Keratinocyte (primary cell): ENCODE results near the gene ATN1. TPM values are rescaled to one million over a fixed set of nuclear protein-coding genes. Genes with fewer than 3 reads are reported as not detected.
A peak's percentile ranks its signal among the peaks of the same experiment; 100 is the strongest.
"Not testable (repeated sequence)": the region's sequence is repeated elsewhere in the genome, so short reads cannot be mapped to it uniquely, and the experiment has no call there.

Source experiments
- DNase-seq: peaks from one replicate; pipeline ENCODE4 v3.0.0-alpha.2; 2011; ENCODE audit warnings: low read depth, missing footprints, low spot score
- FAIRE-seq: peaks from 2 replicates; lab custom pipeline; 2011; peaks lifted over from hg19 to GRCh38; lab: Jason Lieb, UNC
- H2AFZ ChIP-seq: 2 replicates; pipeline ENCODE4 v1.6.0; 2012; ENCODE audit warnings: low read length, control low read depth, inconsistent platforms; ENCODE audit not compliant: control insufficient read depth
- H3K27ac ChIP-seq: 2 replicates; pipeline ENCODE4 v1.5.1; 2011; ENCODE audit warnings: low read length; ENCODE audit not compliant: control insufficient read depth, insufficient read depth
- H3K27me3 ChIP-seq: 3 replicates; pipeline ENCODE4 v1.6.0; 2011; ENCODE audit warnings: low read length; ENCODE audit not compliant: control insufficient read depth, insufficient read depth; ENCODE audit errors: extremely low read depth
- H3K36me3 ChIP-seq, 2 experiments: 2 replicates in 1 of 2; 3 replicates in 1 of 2; pipeline ENCODE4 v1.5.1; 2011; ENCODE audit warnings: low read length in 2 of 2, mild to moderate bottlenecking in 1 of 2; ENCODE audit not compliant: control insufficient read depth in 2 of 2, insufficient read depth in 2 of 2; ENCODE audit errors: extremely low read depth in 1 of 2
- H3K4me1 ChIP-seq: 3 replicates; pipeline ENCODE4 v1.5.1; 2011; ENCODE audit warnings: low read length; ENCODE audit not compliant: control insufficient read depth, insufficient read depth; ENCODE audit errors: extremely low read depth
- H3K4me2 ChIP-seq: 3 replicates; pipeline ENCODE4 v1.6.0; 2011; ENCODE audit warnings: low read depth, low read length; ENCODE audit not compliant: control insufficient read depth, insufficient read depth; ENCODE audit errors: extremely low read depth
- H3K4me3 ChIP-seq, 3 experiments: fragments of 200-600 bp in 1 of 3; sonication (generic) in 1 of 3; 2 replicates in 2 of 3; 3 replicates in 1 of 3; pipeline ENCODE4 v1.5.1; 2011 to 2016; ENCODE audit warnings: low read length in 3 of 3, mild to moderate bottlenecking in 3 of 3, control low read depth in 2 of 3, inconsistent platforms in 1 of 3, low read depth in 1 of 3, mixed read lengths in 1 of 3, mixed run types in 1 of 3, moderate library complexity in 1 of 3; ENCODE audit not compliant: control insufficient read depth in 2 of 3, insufficient read depth in 2 of 3; ENCODE audit errors: extremely low read depth in 1 of 3
- H3K79me2 ChIP-seq: 2 replicates; pipeline ENCODE4 v1.6.0; 2012; ENCODE audit warnings: low read length; ENCODE audit not compliant: control insufficient read depth, insufficient read depth
- H3K9ac ChIP-seq: 3 replicates; pipeline ENCODE4 v1.6.0; 2011; ENCODE audit warnings: low read length; ENCODE audit not compliant: control insufficient read depth, insufficient read depth; ENCODE audit errors: extremely low read depth
- H3K9me1 ChIP-seq: 3 replicates; pipeline ENCODE4 v1.6.0; 2011; ENCODE audit warnings: low read length; ENCODE audit not compliant: control insufficient read depth, insufficient read depth; ENCODE audit errors: extremely low read depth
- H3K9me3 ChIP-seq: 2 replicates; pipeline ENCODE4 v1.5.1; 2012; ENCODE audit warnings: low read depth, low read length; ENCODE audit not compliant: control insufficient read depth
- H4K20me1 ChIP-seq: 3 replicates; pipeline ENCODE4 v1.6.0; 2011; ENCODE audit warnings: low read length; ENCODE audit not compliant: control insufficient read depth, insufficient read depth; ENCODE audit errors: extremely low read depth
- CTCF ChIP-seq, 3 experiments: IDR thresholded peaks in 1 of 3; conservative IDR thresholded peaks in 1 of 3; optimal IDR thresholded peaks in 1 of 3; 2 replicates in 2 of 3; 3 replicates in 1 of 3; pipeline versions ENCODE3 to v1.5.1; 2011; ENCODE audit warnings: low read length in 3 of 3, mild to moderate bottlenecking in 3 of 3, moderate library complexity in 2 of 3, control low read depth in 1 of 3, inconsistent platforms in 1 of 3; ENCODE audit not compliant: insufficient read depth in 2 of 3; ENCODE audit errors: extremely low read depth in 1 of 3
- EZH2 ChIP-seq: IDR thresholded peaks from one replicate; pipeline ENCODE4 v1.6.1; 2012; ENCODE audit warnings: inconsistent platforms, mild to moderate bottlenecking, low read length, moderate library complexity
- dilution Hi-C: fragments of 300-500 bp; cut with MboI; formaldehyde crosslinking; loops from one replicate; pipeline ENCODE4 v1.7.0; 2020; ENCODE audit warnings: low sequenced_read_pairs; ENCODE audit not compliant: extremely low pct_ligation_motif_present
- polyA plus RNA-seq, 5 experiments: library from polyadenylated mRNA; depleted of rRNA in 3 of 5; stranded (reverse) in 3 of 5; stranded (forward) in 1 of 5; unstranded in 1 of 5; fragments of >200 nt; gene quantifications; 1 replicate in 1 of 5; 2 replicates in 3 of 5; 3 replicates in 1 of 5; pipeline versions ENCODE4 v1.2.1 to v1.2.3, GENCODE V29; 2011 to 2012; ENCODE audit warnings: missing spikeins in 2 of 5, low read depth in 1 of 5, low replicate concordance in 1 of 5

Gene ATN1
- polyA plus RNA-seq, 1 donor (not counting 4 experiments of a cell fraction or from before 2014, with no cell fraction given): 6.2 TPM

- FAIRE-seq: peak; percentile 48
- no peaks in the 10 kb centered on the region for H3K36me3 ChIP-seq
These were observed 36.7 kb upstream of the ATN1 start for GRCh38 chr12:6890789-6891645.

DNA sequence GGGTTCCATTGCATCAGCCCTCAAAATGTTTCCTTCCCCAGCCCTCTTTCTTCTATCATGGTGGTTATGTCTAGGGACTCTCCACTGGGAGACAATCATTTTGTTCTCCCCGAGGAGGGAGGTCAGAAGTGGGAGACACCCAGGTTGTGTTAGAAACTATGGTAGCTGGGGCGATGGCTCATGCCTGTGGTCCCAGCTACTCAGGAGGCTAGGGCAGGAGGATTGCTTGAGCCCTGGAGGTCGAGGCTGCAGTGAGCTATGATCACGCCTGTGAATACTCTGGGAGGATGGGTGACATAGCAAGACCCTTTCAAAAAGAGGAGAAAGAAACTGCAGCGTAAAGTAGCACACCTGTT is 36.1 kb upstream of the ATN1 start:
- Histone ChIP-seq H3K79me2 (no peaks in the 10 kb centered on the region), H3K9ac (peak overlapping the region; percentile 89), H3K27me3 (no peaks in the 10 kb centered on the region), H3K4me2 (peak overlapping the region; percentile 99), H3K36me3 (no peaks in the 10 kb centered on the region), H3K9me3 (no peaks in the 10 kb centered on the region), H3K4me3 (peak overlapping the region; percentile 40 to 81 (median 79)), H3K9me1 (no peaks in the 10 kb centered on the region), H4K20me1 (no peaks in the 10 kb centered on the region), H3K27ac (peak overlapping the region; percentile 85), H2AFZ (peak overlapping the region; percentile 95), H3K4me1 (peaks cover 10% of the 10 kb centered on the region)
- no peak for DNase-seq
- FAIRE-seq: no peak
- dilution Hi-C loops: no loop called here
- TF ChIP-seq EZH2 (no peak), CTCF (optimal IDR thresholded peaks at IDR 0.05 in 1 of 3, IDR thresholded peaks at IDR 0.05 in 1 of 3, conservative IDR thresholded peaks at IDR 0.05 in 1 of 3; ENCODE audit: extremely low read depth in 1 of 3, insufficient read depth in 2 of 3, low read length in 3 of 3) (no peak)

More at GRCh38 chr12:6890789-6891645, 36.7 kb upstream of the ATN1 start:
- no peaks in the 10 kb centered on the region for H3K79me2 ChIP-seq
- dilution Hi-C loops: no loop called here
- H3K9me1 ChIP-seq: no peaks in the 10 kb centered on the region
- no peaks in the 10 kb centered on the region for H3K27me3 ChIP-seq
- H3K9ac ChIP-seq: peak overlapping the region; percentile 89
- H4K20me1 ChIP-seq: no peaks in the 10 kb centered on the region
- peaks cover 10% of the 10 kb centered on the region for H3K4me1 ChIP-seq
- H2AFZ ChIP-seq: peak overlapping the region; percentile 95
- TF ChIP-seq CTCF (optimal IDR thresholded peaks at IDR 0.05 in 1 of 3, IDR thresholded peaks at IDR 0.05 in 1 of 3, conservative IDR thresholded peaks at IDR 0.05 in 1 of 3; ENCODE audit: extremely low read depth in 1 of 3, insufficient read depth in 2 of 3, low read length in 3 of 3) (peak; percentile 67 to 79 (median 70)), EZH2 (no peak)
- no peak for DNase-seq
- H3K4me2 ChIP-seq: peak overlapping the region; percentile 99
- H3K9me3 ChIP-seq: no peaks in the 10 kb centered on the region
- peak overlapping the region; percentile 40 to 81 (median 79) for H3K4me3 ChIP-seq
- peak overlapping the region; percentile 85 for H3K27ac ChIP-seq

DNA sequence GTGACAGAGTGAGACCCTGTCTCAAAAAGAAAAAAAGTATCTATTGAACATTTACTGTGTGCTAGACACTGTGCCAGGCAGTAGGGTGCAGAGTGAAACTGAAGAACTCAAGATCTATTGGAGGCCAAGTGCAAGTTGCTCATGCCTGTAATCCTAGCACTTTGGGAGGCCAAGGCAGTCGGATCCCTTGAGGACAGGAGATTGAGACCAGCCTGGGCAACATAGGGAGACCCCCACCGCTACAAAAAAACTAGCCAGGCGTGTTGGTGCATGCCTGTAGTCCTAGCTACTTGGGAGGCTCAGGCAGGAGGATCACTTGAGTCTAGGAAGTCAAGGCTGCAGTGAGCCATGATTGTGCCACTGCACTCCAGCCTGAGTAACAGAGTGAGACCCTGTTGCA is 35.1 kb upstream of the ATN1 start:
- H3K9ac ChIP-seq, H3K36me3 ChIP-seq, H3K79me2 ChIP-seq, H3K27me3 ChIP-seq, H2AFZ ChIP-seq, H3K4me2 ChIP-seq, FAIRE-seq, DNase-seq, H3K9me3 ChIP-seq, H3K9me1 ChIP-seq, H4K20me1 ChIP-seq, H3K4me3 ChIP-seq, dilution Hi-C loops, H3K27ac ChIP-seq: not testable (repeated sequence)
- peaks cover 10% of the 10 kb centered on the region for H3K4me1 ChIP-seq
